NCI-H2107 (cell line): Measurements from ENCODE around the gene NIPAL3.
A peak's percentile ranks its signal among the peaks of the same experiment; 100 is the strongest.
"Not testable (repeated sequence)": the region's sequence is repeated elsewhere in the genome, so short reads cannot be mapped to it uniquely, and the experiment has no call there.

Experiments
- DNase-seq: peaks from one replicate; lab custom pipeline; 2025; lab: John Stamatoyannopoulos, UW

NIPAL3 gene

DNA sequence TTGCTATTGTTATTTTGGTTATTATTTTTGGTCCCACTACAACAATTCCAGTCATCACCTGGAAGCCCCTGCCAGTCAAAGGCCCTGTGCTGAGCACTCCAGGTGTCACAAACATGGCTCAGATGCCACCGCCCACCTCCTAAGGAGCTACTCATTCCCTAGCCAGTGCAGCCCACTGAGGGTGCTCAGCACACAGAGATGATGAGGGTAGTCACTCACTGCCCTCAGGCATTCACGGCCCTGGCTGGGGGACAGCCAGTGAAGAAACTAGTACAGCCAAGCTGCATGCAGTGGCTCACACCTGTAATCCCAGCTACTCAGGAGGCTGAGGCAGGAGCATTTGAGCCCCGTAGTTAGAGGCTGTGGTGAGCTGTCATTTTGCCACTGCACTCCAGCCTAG, 42.3 kb downstream of the NIPAL3 start:
- DNase-seq: no peak

DNA sequence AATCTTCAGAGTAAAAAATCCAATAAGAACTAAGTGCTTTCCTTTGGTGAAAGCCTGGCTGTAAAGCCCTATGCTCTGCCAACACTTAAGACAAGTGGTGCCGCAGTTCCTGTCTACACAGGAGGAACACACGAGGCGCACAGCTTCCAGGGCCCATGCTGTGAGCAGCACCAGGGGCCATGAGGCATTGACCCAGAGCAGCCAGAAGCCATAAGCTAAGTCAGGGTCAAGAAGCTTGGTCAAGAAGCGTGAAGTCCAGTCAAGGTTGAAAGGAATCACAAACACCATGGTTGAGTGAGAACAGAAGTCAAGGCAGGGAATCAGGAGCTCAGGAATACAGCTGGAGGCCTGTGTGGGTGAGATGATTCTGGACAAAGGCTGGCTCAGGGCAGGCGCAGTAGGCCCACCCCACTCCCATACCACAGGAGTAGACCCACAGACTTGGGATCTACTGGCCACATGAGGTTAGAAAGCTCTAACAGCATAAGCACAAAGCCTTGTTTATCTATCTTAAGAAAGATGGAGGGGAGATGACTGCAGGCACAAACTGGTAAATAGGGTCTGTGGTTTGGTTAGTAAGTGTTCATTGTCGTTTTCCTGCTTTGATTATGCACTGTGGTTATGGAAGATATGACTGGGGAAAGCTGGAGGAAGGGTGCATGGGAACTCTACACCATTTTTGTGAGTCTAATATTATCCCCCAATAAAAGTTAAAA, 44.1 kb downstream of the NIPAL3 start:
- DNase-seq: no peak

DNA sequence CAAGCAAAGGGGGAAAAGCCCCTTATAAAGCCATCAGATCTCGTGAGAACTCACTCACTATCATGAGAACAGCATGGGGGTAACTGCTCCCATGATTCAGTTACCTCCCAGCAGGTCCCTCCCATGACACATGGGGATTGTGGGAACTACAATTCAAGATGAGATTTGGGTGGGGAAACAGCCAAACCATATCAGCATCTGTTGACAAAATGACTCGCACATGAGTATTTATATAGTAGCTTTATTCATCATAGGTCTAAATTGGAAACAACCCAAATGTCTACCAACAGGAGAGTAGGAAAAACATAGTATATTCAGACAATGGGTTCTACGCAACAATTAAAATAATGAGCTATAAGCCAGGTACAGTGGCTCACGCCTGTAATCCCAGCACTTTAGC, 46.5 kb downstream of the NIPAL3 start:
- not testable (repeated sequence) for DNase-seq

DNA sequence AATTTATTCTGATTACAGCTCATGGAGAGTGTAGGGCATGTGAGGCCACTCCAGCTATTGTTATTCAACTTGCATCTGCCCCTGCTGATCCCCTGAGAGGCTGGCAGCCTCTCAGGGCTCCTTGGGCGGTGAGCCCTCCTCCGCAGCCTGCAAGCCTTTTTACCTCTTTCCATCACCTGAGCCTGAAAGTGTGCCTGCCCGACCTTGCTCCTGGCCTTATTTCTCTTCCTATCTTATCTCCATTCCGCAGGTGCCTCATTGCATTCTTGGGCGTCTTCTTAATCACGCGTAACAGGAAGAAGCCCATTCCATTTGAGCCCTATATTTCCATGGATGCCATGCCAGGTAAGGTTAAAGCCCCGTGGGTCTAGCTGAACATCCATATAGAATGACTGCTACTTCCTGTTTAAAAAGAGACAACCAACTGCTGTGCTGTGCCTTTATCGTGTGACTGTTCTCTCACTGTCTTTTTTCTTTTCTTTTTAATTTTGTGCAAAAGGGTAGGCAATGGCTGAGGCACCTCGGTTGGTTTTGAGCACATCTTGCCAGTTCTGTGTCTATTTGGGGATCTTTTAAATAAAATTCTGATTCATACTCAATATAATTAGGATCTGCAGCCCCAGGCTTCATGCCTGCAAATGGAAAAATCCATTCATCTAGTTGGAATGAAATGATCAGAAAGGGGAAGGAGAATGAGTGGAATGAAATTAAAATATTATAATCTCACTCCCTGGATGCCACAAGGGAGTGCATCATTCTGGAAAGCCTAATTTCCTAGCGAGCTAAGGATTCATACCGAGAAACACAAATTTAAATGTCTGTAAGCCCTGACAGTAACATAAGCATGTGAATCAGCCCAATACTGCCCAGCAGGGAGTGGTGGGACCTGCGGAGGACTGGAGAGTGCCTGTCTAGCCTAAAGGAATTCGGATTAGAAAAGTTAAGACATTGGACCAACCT, 48.5 kb downstream of the NIPAL3 start:
- peak; percentile 76 for DNase-seq

DNA sequence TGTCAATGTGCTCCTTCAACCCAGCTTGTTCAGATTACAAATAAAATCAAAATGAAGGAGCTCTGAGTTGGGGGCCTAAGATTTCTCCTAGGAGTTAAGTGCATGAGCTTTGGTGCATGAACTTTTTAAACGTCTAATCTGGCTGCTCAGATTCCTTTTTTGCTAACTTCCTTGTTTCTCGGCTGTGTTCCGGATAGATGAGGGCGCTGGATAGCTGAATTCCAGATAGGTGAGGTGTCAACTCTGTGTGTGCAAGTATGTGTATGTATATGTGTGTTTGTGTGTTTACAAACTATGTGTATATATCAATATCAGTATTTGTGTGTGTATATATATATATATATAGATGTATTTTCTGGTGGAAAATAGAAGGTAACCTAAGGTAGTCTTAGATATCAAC, 49.5 kb downstream of the NIPAL3 start:
- DNase-seq: no peak

DNA sequence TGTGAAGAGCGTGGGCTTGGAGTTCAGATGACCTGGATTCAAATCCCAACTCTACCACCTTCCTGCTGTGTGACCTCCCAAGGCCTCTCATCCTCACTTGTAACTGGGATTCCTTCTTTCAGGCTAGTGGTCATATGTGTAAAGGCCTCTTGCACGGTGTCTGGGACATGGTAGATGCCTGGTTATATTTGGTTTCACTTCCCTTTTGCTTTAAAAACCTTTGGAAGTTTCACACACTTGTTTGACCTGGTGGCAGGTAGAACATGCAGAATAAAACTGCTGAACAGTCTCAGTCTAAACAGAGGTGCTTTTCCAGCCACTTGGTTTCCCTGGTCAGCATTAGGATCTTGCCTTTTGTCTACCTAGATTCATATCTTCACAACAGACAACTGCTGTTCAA, 50.0 kb downstream of the NIPAL3 start:
- no peak for DNase-seq

DNA sequence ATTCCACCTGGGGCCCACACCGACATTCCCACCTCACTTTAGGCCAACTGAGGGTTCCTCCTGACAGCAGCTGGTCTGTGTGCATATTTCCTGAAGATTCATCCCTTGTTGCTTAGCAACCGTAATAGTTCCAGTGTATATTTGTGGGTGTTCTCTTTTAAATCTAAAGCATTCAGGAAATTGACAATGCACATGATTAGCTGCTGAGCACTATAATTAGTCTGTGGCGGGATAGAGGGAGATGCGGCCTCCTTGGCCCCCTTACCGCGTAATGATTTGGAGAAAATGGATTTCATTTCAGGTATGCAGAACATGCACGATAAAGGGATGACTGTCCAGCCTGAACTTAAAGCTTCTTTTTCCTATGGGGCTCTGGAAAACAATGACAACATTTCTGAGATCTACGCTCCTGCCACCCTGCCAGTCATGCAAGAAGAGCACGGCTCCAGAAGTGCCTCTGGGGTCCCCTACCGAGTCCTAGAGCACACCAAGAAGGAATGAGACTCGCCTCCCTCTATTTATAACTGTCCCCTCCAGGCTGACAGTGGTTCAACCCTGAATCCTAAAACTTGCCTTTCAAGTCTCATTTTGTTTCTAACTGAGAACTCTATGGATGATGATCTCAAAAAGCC, 53.2 kb downstream of the NIPAL3 start:
- no peak for DNase-seq

DNA sequence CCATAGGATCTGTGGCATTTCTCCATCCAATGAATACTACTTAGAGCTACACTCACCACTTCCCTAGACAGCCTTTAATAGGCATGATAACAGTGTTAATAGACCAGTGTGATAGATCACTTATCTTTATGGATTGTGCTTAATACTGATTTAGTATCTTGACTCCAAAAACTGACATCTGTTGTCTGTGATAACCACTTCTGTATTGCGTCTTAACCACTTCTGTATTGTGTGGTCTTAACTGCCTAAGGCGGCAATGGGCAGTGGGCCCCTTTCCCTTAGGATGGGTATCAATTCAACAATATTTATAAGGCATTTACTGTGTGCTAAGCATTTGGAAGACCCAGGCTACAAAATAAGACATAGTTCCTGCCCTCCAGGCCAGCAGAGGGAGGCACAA, 55.0 kb downstream of the NIPAL3 start:
- no peak for DNase-seq

DNA sequence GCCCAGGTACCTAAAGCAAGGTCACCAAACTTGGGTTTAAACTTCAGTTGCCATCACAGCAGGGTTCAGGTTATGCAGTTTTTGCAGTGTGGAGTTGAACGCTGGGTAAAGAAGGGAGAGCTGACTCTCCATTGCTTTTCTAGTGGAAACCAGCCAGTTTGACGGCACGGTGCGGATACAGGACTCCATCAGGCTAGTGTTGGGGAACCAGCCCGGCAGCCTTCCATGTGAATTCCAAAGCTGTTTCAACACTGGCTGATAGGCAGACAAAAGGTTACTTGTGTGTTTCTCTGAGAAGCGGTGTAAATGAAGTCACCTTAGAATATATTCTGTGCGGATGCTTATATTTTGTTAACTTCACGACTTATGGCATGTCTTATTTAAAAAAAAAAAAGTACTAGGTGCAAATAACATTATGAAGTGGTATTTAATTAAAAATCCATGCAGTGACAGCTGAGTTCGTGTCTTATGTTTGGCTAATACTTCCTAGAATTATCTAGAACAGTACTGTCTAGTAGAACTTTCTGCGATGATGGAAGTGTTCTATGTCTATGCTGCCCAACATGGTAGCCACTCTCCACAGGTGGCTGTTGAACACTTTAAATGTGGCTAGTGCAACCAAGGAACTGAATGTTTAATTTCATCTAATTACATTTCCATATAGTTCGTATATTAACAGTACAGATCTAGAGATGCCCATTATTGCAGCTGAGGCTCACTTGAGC, 57.1 kb downstream of the NIPAL3 start:
- DNase-seq: no peak

DNA sequence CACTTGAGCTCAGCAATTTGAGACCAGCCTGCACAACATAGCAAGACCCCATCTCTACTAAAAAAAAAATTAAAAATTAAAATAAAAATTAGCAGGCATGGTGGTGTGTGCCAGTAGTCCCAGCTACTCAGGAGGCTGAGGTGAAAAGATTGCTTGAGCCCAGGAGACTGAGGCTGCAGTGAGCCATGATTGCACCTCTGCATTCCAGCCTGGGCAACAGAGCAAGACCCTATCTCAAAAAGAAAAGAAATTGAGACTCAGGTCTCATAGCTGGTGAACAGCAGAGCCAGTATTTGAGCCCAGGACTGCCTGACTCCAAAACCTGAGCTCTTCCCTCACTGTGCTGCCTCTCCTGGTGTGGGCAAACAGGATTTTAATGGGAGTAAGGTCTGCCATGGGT, 58.6 kb downstream of the NIPAL3 start:
- DNase-seq: no peak

DNA sequence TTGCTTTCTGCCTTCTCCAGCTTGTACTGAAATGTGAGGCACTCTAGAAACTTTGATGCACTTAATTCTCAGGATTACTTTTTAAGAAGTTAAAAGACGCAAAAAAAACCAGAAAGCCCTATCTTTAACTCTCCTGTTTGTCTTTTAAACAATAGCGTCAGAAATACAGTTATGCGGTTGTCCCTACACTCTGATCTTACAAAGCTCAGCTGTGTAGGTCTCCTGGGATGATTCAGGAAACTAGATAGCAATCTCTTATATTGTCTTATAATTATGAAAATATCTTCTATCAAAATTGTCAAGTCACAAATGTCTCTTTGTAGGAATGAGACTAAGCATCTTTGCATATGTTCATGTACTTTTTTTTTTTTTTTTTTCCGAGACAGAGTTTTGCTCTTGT, 60.1 kb downstream of the NIPAL3 start:
- no peak for DNase-seq

DNA sequence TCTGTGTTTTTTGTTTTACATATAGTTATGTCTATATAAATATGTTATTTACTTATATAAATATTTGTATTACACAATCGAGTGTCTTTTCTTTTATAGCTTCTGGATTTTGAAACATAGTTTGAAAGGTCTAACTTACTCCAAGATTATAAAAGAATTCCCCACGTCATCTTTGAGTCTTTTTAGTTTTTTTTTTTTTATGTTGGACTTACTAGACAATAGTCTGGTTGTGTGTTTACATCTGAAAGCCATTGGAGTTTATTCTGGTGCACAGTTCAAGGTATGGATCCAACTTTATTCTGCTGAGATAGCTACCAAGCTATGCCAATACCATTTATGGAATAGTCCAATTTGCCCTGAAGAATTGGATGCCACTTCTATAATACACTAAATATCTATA, 61.0 kb downstream of the NIPAL3 start:
- DNase-seq: no peak

DNA sequence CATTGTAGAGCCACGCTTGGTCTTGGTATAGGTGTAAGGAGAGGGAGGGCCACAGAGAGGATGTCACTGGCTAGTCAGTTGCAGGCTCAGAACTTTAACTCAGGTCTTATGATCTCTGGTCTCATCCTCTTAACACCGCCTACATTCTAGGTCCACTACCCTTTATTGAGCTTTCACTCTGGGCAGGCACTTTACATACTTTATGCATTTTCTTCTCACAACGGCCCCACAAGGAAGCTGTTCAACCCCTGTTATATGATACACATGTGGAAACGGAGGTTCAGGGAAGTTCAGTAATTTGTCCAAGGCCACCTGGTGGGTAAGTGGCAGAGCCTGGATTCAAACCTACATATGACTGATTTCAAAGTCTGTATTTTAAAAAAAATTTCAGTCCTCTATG, 61.7 kb downstream of the NIPAL3 start:
- DNase-seq: no peak

DNA sequence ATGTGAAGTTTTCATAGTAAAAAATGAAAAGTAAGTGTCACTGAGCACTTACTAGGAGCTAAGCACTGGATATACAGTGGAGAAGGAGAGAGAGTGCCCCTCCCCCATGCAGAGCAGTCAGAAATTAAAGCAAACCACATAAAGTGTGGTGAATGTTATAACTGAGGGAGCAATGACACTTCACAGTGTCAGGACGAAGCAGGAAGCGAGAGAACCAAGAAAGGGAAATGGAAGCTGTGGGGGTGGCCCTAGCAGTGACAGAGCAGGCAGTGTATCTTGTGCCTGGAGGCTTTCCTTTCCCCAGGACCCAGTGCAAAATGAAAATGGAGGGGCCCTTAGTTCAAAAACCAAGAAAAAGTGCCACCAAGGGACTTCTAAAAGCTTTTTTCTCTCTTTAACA, 65.5 kb downstream of the NIPAL3 start:
- DNase-seq: no peak

DNA sequence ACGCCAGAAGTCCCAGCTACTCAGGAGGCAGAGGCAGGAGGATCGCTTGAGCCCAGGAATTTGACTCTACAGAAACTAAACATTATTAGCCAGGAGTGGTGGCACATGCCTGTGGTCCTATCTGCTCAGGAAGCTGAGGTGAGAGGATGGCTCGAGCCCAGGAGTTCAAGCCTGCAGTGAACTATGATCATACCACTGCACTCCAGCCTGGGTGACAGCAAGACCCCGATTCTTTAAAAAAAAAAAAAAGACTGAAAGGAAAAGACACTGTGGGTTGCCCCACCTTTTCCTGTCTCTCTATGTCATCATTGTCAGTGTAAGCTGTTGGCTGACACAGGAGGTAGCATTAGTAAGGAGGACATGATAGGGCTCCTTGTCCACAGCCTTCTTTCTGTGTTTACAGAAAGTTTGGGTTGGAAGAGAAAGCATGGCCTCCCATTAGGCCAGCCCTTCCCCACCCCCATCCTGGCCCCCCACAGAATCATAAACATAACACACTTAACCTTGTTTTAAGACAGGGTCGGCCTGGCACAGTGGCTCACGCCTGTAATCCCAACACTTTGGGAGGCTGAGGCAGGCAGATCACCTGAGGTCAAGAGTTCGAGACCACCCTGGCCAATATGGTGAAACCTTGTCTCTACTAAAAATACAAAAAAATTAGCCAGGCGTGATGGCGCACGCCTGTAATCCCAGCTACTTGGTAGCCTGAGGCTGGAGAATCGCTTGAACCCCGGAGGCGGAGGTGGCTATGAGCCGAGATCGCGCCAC, 66.4 kb downstream of the NIPAL3 start:
- DNase-seq: no peak

DNA sequence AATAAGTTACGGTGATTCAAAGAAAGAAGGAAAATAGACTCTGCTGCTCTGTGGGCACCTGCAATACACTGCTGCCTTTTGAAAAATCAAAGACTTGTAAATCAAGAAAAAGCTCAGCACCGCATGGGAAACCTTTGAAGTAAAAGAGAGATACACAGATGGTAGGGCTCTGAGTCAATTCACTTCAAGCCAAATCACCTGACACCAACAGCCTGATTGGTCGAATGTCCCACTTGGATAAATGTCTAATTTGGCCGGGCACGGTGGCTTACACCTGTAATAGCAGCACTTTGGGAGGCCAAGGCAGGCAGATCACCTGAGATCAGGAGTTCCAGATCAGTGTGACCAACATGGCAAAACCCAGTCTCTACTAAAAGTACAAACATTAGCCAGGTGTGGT, 67.8 kb downstream of the NIPAL3 start:
- DNase-seq: no peak

DNA sequence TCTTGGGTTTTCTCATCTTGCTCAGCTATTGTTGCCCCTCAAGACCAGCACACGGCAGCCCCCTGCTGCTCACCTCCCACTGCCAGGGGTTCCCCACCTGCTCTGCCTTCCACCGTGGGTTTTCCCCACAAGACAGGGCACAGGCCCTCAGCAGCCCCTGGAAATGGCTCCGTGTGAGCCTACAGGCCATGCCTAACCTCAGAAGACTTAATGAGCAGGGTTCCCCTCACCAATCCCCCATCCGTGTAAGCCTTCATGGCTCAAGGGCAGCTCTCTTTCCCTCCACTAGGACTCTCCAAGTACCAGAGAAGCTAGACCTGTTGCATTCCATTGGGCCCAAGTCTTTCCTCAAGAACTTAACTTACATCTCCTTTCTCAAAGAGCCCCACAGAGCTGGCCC, 68.6 kb downstream of the NIPAL3 start:
- no peak for DNase-seq

DNA sequence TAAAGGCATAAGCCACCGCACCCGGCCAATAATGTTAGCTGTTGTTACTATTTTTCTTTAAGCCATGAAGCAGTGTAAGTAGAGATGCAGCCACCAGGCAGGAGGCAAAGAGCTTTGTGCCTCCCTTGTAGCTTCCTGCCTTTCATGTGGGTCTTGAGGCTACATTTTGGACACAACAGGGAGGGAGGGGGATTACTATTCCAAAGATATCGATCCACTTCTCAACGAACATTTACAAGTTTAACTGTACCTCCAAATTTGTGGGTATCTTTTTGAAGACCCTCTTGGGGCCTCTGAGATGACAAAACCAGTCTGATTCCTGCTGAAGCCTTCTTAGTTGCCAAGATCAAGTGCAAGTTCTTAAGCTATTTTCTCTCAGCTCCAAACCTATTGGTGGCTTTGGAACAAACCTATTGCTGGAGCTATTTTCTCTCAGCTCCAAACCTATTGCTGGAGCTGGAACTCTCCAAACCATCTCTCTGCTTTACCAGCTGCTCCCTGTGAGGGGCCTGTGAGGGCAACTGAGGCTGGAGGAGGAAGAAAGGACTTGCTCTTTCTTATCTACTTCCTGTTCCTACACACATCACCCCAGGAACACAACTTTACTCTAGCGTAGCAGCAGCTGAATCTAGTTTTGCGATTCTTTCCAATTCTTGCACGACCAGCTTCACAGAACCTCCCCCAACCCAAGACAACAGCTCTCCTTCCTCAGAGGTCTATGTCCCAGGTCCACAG, 70.9 kb downstream of the NIPAL3 start:
- no peak for DNase-seq

DNA sequence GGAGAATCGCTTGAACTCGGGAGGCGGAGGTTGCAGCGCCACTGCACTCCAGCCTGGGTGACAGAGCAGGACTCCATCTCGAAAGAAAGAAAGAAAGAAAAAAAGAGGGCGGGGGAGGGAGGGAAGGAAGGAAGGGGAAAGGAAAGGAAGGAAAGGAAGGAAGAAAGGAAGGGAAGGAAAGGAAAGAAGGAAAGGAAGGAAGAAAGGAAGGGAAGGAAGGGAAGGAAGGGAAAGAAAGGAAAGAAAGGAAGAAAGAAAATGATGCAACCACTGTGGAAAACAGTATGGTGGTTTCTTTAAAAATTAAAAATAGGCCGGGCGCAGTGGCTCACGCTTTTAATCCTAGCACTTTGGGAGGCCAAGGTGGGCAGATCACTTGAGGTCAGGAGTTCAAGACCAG, 71.9 kb downstream of the NIPAL3 start:
- DNase-seq: no peak

DNA sequence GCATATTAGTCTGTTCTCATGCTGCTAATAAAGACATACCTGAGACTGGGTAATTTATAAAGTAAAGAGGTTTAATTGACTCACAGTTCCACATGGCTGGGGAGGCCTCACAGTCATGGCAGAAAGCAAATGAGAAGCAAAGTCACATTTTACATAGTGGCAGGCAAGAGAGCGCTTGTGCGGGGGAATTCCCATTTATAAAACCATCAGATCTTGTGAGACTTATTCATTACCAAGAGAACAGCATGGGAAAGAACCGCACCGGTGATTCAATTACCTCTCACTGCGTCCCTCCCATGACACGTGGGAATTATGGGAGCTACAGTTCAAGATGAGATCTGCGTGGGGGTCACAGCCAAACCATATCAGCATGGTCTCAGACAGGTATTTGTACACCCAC, 72.6 kb downstream of the NIPAL3 start:
- not testable (repeated sequence) for DNase-seq

DNA sequence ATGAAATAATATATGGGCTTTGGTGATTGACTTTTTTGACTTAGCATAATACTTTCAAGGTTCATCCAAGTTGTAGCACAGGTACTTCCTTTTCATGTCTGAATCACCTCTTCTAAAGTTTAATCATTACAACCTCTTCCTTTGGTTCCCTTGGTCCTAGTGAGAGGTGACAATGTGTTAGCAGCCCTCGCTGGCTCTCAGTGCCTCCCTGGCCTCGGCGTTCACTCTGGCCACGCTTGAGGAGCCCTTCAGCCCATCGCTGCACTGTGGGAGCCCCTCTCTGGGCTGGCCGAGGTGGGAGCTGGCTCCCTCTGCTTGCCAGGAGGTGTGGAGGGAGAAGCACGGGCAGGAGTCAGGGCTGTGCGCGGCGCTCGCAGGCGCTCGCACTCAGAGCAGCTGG, 74.1 kb downstream of the NIPAL3 start:
- no peak for DNase-seq
